Measurements from ENCODE around the gene ZNF467. TPM values are rescaled to one million over a fixed set of nuclear protein-coding genes. Genes with fewer than 3 reads are reported as not detected.
A peak's percentile ranks its signal among the peaks of the same experiment; 100 is the strongest.

ZNF467 gene
- total and polyA plus RNA-seq, 3 donors from 2014 or later = 2.4 to 3.3 (median 2.9) TPM

DNA sequence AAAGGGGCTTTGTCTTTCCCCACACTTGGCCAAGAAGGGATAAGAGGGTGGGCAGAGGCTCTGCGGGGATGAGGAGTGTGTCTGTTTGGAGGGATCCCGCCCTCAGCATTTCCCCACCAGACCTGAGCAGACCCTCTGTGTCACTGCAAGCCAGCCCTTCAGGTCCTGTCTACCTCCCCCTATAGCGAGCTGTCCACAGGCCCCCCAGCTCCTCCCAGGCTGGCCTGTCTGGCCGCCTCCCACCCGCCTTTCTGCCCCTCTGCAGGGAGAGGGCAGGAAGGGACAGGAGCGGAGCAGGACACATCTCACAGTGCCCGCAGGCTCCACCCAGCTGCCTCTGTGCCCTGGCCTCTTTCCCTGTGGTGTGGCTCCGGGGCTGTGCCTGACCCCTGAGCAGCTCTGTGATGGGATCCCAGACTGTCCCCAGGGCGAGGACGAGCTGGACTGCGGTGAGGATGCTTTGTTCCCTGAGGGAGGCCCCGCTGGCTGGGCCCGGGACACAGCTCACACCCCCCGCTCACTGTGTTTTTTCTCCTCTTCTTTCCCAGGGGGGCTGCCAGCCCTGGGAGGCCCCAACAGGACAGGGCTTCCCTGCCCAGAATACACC is 17.5 kb upstream of the ZNF467 start:
- no peaks in the 10 kb centered on the region for H3K9me3 ChIP-seq

DNA sequence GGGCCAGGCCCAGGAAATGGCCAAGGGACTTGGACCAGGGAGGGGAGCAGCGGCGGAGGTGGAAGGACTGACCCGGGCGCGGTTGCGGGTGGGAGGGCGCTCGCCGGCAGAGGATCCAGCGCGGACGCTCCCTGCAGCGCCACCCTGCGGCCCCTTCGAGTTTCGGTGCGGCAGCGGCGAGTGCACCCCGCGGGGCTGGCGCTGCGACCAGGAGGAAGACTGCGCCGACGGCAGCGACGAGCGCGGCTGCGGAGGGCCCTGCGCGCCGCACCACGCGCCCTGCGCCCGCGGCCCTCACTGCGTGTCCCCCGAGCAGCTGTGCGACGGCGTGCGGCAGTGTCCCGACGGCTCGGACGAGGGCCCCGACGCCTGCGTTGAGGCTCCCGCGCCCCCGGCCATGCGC is 16.8 kb upstream of the ZNF467 start:
- WGBS, 2 donors = 33 to 39% methylated on average over 5 to 38 of the region's 56 CpGs
- Histone ChIP-seq H3K4me1 (no peaks in the 10 kb centered on the region), H3K27ac (no peak overlapping the region), H3K36me3 (ENCODE audit: low read depth, missing control alignments) (no peaks in the 10 kb centered on the region), H3K9me3 (no peaks in the 10 kb centered on the region), H3K27me3 (no peaks in the 10 kb centered on the region), H3K4me3 (peak overlapping the region; percentile 26)
- intact Hi-C loops (cut with DNase I; ENCODE audit: low total_unique reads) = no loop called here
- TF ChIP-seq, protein P1, sequence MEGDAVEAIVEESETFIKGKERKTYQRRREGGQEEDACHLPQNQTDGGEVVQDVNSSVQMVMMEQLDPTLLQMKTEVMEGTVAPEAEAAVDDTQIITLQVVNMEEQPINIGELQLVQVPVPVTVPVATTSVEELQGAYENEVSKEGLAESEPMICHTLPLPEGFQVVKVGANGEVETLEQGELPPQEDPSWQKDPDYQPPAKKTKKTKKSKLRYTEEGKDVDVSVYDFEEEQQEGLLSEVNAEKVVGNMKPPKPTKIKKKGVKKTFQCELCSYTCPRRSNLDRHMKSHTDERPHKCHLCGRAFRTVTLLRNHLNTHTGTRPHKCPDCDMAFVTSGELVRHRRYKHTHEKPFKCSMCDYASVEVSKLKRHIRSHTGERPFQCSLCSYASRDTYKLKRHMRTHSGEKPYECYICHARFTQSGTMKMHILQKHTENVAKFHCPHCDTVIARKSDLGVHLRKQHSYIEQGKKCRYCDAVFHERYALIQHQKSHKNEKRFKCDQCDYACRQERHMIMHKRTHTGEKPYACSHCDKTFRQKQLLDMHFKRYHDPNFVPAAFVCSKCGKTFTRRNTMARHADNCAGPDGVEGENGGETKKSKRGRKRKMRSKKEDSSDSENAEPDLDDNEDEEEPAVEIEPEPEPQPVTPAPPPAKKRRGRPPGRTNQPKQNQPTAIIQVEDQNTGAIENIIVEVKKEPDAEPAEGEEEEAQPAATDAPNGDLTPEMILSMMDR (IDR thresholded peaks at IDR 0.05) = peak in 2 of 3 experiments; percentile 33 to 50
- no peak for TF ChIP-seq POLR2A (IDR thresholded peaks at IDR 0.05)
- DNase-seq = peak; percentile 62

More for the DNA sequence above, 17.5 kb upstream of the ZNF467 start:
- TF ChIP-seq, protein P1 (IDR thresholded peaks at IDR 0.05) = no peak
- TF ChIP-seq POLR2A (IDR thresholded peaks at IDR 0.05) = no peak
- intact Hi-C loops (cut with DNase I; ENCODE audit: low total_unique reads) = no loop called here
- Histone ChIP-seq H3K27me3 (no peaks in the 10 kb centered on the region), H3K4me3 (no peak overlapping the region), H3K36me3 (ENCODE audit: low read depth, missing control alignments) (no peaks in the 10 kb centered on the region), H3K27ac (no peak overlapping the region), H3K4me1 (no peaks in the 10 kb centered on the region)
- DNase-seq = no peak
- 73 to 86% methylated on average over 10 to 14 of the region's 14 CpGs for WGBS, 2 donors

DNA sequence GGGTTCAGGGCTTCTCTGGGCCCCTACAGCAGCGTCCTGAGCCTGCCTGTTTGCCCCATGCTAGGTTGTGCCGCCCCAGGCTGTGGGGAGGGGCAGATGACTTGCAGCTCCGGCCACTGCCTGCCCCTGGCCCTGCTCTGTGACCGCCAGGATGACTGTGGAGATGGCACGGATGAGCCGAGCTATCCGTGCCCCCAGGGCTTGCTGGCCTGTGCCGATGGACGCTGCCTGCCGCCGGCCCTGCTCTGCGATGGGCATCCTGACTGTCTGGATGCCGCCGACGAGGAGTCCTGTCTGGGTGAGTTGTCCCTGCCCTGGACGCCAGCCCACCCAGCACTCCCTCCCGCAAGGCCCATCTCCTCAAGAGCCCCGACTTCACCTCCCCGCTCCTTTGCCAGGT is 15.7 kb upstream of the ZNF467 start:
- no peaks in the 10 kb centered on the region for H3K27me3 ChIP-seq
- no peak overlapping the region for H3K4me3 ChIP-seq
- 80 to 88% methylated on average over 4 to 18 of the region's 19 CpGs for WGBS, 2 donors
- no peaks in the 10 kb centered on the region for H3K9me3 ChIP-seq
- no peaks in the 10 kb centered on the region for H3K4me1 ChIP-seq
- no peak overlapping the region for H3K27ac ChIP-seq
- no peaks in the 10 kb centered on the region for H3K36me3 ChIP-seq (ENCODE audit: low read depth, missing control alignments)
- no peak for DNase-seq
- TF ChIP-seq, protein P1 (IDR thresholded peaks at IDR 0.05) = no peak
- TF ChIP-seq POLR2A (IDR thresholded peaks at IDR 0.05) = no peak
- intact Hi-C loops (cut with DNase I; ENCODE audit: low total_unique reads) = no loop called here

DNA sequence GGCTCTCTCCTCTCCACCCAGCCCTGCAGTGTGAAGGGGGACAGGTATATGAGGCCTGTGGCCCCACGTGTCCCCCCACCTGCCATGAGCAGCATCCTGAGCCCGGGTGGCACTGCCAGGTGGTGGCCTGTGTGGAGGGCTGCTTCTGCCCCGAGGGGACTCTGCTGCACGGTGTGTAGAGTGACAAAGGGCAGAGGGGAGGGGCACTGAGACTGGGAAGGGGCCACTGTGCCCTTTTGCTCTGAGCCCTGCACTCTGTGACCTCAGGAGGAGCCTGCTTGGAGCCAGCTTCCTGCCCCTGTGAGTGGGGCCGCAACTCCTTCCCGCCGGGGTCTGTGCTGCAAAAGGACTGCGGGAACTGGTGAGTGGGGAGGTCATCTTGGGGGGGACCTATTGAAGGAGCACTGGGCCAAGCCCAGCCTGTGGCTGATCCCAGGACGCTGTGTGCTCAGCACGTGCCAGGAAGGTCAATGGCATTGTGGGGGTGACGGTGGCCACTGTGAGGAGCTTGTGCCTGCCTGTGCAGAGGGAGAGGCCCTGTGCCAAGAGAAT is 15.0 kb upstream of the ZNF467 start:
- Histone ChIP-seq H3K27ac (no peak overlapping the region), H3K27me3 (no peaks in the 10 kb centered on the region), H3K9me3 (no peaks in the 10 kb centered on the region), H3K4me3 (no peak overlapping the region), H3K4me1 (no peaks in the 10 kb centered on the region), H3K36me3 (ENCODE audit: low read depth, missing control alignments) (no peaks in the 10 kb centered on the region)
- intact Hi-C loops (cut with DNase I; ENCODE audit: low total_unique reads) = no loop called here
- DNase-seq = no peak
- no peak for TF ChIP-seq POLR2A (IDR thresholded peaks at IDR 0.05)
- TF ChIP-seq, protein P1 (IDR thresholded peaks at IDR 0.05) = no peak
- 48 to 69% methylated on average over 8 to 10 of the region's 11 CpGs for WGBS, 2 donors

Data from testis (tissue), 3 donors.